ENCODE measurements around the gene RASGEF1B. TPM values are rescaled to one million over a fixed set of nuclear protein-coding genes. Genes with fewer than 3 reads are reported as not detected.

The RASGEF1B gene
- total and polyA plus RNA-seq, 2 experiments from 2014 or later, result 2.8 to 5.2 TPM

- TF ChIP-seq ZNF462 (CRISPR knock-in tag; IDR thresholded peaks at IDR 0.05) (no peak), EZH2phosphoT487 (IDR thresholded peaks at IDR 0.05; ENCODE audit: unreplicated experiment) (no peak)
- TF ChIP-seq, protein P1, sequence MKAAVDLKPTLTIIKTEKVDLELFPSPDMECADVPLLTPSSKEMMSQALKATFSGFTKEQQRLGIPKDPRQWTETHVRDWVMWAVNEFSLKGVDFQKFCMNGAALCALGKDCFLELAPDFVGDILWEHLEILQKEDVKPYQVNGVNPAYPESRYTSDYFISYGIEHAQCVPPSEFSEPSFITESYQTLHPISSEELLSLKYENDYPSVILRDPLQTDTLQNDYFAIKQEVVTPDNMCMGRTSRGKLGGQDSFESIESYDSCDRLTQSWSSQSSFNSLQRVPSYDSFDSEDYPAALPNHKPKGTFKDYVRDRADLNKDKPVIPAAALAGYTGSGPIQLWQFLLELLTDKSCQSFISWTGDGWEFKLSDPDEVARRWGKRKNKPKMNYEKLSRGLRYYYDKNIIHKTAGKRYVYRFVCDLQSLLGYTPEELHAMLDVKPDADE (IDR thresholded peaks at IDR 0.05), result no peak
Observed at GRCh38 chr4:81457345-81457744, 14.4 kb downstream of the RASGEF1B start (continued).

DNA sequence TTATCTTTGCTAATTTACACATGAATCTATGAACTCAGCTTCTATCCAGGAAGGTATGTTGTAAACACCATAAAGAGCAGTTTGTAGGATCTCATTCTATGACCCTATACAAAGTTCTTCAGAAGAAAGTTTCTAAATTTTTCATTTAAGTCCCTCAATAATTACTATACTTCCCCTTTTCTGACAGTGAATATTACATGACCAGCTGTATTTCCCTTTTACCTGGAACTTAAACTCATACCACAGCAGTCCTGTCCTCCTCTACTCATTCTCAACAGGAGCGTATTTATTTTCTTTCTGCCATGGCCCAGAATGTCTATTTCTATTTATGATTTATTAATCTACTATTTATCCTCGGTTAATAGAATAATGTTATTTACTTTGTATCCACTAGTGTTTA lies 15.8 kb downstream of the RASGEF1B start:
- peaks cover 31% of the 10 kb centered on the region for H3K4me1 Mint-ChIP-seq
- no peaks in the 10 kb centered on the region for H3K36me3 Mint-ChIP-seq (ENCODE audit: low read depth)
- ATAC-seq (no peak), DNase-seq (ENCODE audit: low spot score) (no peak)
- Histone ChIP-seq H3K9me2 (ENCODE audit: insufficient read depth) (no peaks in the 10 kb centered on the region), H4K20me1 (replicated peaks; ENCODE audit: insufficient read depth) (no peaks in the 10 kb centered on the region), H3F3A (replicated peaks; ENCODE audit: low read depth) (no peaks in the 10 kb centered on the region), H3K27me3 (ENCODE audit: insufficient read depth) (no peaks in the 10 kb centered on the region), H3K4me1 (ENCODE audit: insufficient read depth) (peaks cover 20% of the 10 kb centered on the region), H2AFZ (no peak overlapping the region), H3K4me2 (no peak overlapping the region), H3K36me3 (ENCODE audit: insufficient read depth) (no peaks in the 10 kb centered on the region), H3K4me3 (no peak overlapping the region), H3K27ac (ENCODE audit: low read depth) (no peak overlapping the region), H3K79me2 (replicated peaks; ENCODE audit: insufficient read depth) (no peaks in the 10 kb centered on the region)
- no peak overlapping the region for H3K4me3 Mint-ChIP-seq
- H3K27me3 Mint-ChIP-seq (ENCODE audit: insufficient read depth, low read depth, poor library complexity), result no peaks in the 10 kb centered on the region
- no peaks in the 10 kb centered on the region for H3K9me3 Mint-ChIP-seq
- no peak overlapping the region for H3K27ac Mint-ChIP-seq
- TF ChIP-seq NANOG (IDR thresholded peaks at IDR 0.05; ENCODE audit: borderline replicate concordance) (no peak), POLR2AphosphoS5 (IDR thresholded peaks at IDR 0.05; ENCODE audit: low read depth) (no peak), JUNB (IDR thresholded peaks at IDR 0.05; ENCODE audit: unreplicated experiment) (no peak), CTCF (conservative IDR thresholded peaks at IDR 0.05; ENCODE audit: low read depth in 2 of 2) (no peak), ZNF331 (CRISPR knock-in tag; IDR thresholded peaks at IDR 0.05; ENCODE audit: low read depth) (no peak), CREB1 (CRISPR knock-in tag; IDR thresholded peaks at IDR 0.05; ENCODE audit: low read depth) (no peak), EZH2phosphoT487 (IDR thresholded peaks at IDR 0.05; ENCODE audit: unreplicated experiment) (no peak)
- TF ChIP-seq, protein P2, sequence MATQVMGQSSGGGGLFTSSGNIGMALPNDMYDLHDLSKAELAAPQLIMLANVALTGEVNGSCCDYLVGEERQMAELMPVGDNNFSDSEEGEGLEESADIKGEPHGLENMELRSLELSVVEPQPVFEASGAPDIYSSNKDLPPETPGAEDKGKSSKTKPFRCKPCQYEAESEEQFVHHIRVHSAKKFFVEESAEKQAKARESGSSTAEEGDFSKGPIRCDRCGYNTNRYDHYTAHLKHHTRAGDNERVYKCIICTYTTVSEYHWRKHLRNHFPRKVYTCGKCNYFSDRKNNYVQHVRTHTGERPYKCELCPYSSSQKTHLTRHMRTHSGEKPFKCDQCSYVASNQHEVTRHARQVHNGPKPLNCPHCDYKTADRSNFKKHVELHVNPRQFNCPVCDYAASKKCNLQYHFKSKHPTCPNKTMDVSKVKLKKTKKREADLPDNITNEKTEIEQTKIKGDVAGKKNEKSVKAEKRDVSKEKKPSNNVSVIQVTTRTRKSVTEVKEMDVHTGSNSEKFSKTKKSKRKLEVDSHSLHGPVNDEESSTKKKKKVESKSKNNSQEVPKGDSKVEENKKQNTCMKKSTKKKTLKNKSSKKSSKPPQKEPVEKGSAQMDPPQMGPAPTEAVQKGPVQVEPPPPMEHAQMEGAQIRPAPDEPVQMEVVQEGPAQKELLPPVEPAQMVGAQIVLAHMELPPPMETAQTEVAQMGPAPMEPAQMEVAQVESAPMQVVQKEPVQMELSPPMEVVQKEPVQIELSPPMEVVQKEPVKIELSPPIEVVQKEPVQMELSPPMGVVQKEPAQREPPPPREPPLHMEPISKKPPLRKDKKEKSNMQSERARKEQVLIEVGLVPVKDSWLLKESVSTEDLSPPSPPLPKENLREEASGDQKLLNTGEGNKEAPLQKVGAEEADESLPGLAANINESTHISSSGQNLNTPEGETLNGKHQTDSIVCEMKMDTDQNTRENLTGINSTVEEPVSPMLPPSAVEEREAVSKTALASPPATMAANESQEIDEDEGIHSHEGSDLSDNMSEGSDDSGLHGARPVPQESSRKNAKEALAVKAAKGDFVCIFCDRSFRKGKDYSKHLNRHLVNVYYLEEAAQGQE (IDR thresholded peaks at IDR 0.05; ENCODE audit: unreplicated experiment), result no peak
- TF ChIP-seq, protein P1 (IDR thresholded peaks at IDR 0.05), result no peak

Measured in GM23338 (cell line).